Body of pancreas (tissue), 4 donors: ENCODE results near the gene ADCY3.

ENCODE experiments used
- CTCF ChIP-seq, 7 experiments: fragments of 450-650 bp in 4 of 7; fragments of 200-600 bp in 3 of 7; sonication (generic) in 3 of 7; IDR thresholded peaks; one replicate each; pipeline ENCODE4 v1.5.1; 2016 to 2019; ENCODE audit warnings: antibody characterized with exemption in 7 of 7
- POLR2A ChIP-seq, 3 donors: fragments of 450-650 bp; IDR thresholded peaks; one replicate each; pipeline ENCODE4 v1.6.1; 2016; ENCODE audit warnings: antibody characterized with exemption in 3 of 3, mild to moderate bottlenecking in 2 of 3

- TF ChIP-seq CTCF (IDR thresholded peaks at IDR 0.05) (no peak), POLR2A (IDR thresholded peaks at IDR 0.05) (no peak)
Measured at GRCh38 chr2:24816404-24816803, 103.6 kb downstream of the ADCY3 start.
